GM23338 (cell line): ENCODE data around the gene TRAF7. TPM values are rescaled to one million over a fixed set of nuclear protein-coding genes. Genes with fewer than 3 reads are reported as not detected.

Experiments
- ATAC-seq: fragments of 200-7000 bp; cut with Tn5 transposase; 3 replicates; pipeline ENCODE4 v1.9.1; 2020
- DNase-seq: peaks from one replicate; pipeline ENCODE4 v3.0.0-alpha.2; 2015; ENCODE audit warnings: low spot score
- H2AFZ ChIP-seq: fragments of 200-600 bp; sonication (generic); 2 replicates; pipeline ENCODE4 v1.8.0; 2016; ENCODE audit warnings: antibody characterized with exemption, mild to moderate bottlenecking, moderate library complexity
- H3F3A ChIP-seq: fragments of 200-600 bp; sonication (generic); replicated peaks from 2 replicates; pipeline ENCODE4 v1.8.0; 2017; ENCODE audit warnings: antibody characterized with exemption, mixed run types, low read depth
- H3K27ac ChIP-seq: fragments of 200-600 bp; sonication (generic); 2 replicates; pipeline ENCODE4 v1.6.1; 2016; ENCODE audit warnings: low read depth
- H3K27me3 ChIP-seq: fragments of 200-600 bp; sonication (generic); 2 replicates; pipeline ENCODE4 v1.8.0; 2016; ENCODE audit warnings: mild to moderate bottlenecking, mixed run types, moderate library complexity; ENCODE audit not compliant: insufficient read depth
- H3K36me3 ChIP-seq: fragments of 200-600 bp; sonication (generic); 2 replicates; pipeline ENCODE4 v1.8.0; 2016; ENCODE audit warnings: mild to moderate bottlenecking; ENCODE audit not compliant: insufficient read depth
- H3K4me1 ChIP-seq: fragments of 200-600 bp; sonication (generic); 2 replicates; pipeline ENCODE4 v1.8.0; 2016; ENCODE audit warnings: mild to moderate bottlenecking, moderate library complexity; ENCODE audit not compliant: insufficient read depth
- H3K4me2 ChIP-seq: fragments of 200-600 bp; sonication (generic); 2 replicates; pipeline ENCODE4 v1.7.1; 2017; ENCODE audit warnings: mixed run types
- H3K4me3 ChIP-seq: fragments of 200-600 bp; sonication (generic); 2 replicates; pipeline ENCODE4 v1.6.1; 2016; ENCODE audit warnings: mixed run types
- H3K79me2 ChIP-seq: fragments of 200-600 bp; sonication (generic); replicated peaks from 2 replicates; pipeline ENCODE4 v1.8.0; 2017; ENCODE audit warnings: mild to moderate bottlenecking; ENCODE audit not compliant: insufficient read depth
- H3K9me2 ChIP-seq: fragments of 200-600 bp; sonication (generic); 2 replicates; pipeline ENCODE4 v1.8.0; 2017; ENCODE audit not compliant: insufficient read depth
- H4K20me1 ChIP-seq: fragments of 200-600 bp; sonication (generic); replicated peaks from 2 replicates; pipeline ENCODE4 v1.8.0; 2017; ENCODE audit warnings: mild to moderate bottlenecking; ENCODE audit not compliant: insufficient read depth
- H3K27ac Mint-ChIP-seq: 2 replicates; pipeline ENCODE4 v1.8.0; 2020; ENCODE audit warnings: inconsistent platforms, mild to moderate bottlenecking, moderate library complexity, mixed read lengths
- H3K27me3 Mint-ChIP-seq: 3 replicates; pipeline ENCODE4 v1.8.0; 2022; ENCODE audit warnings: low read depth, mild to moderate bottlenecking, moderate library complexity, mixed read lengths, inconsistent platforms; ENCODE audit not compliant: insufficient read depth, poor library complexity
- H3K36me3 Mint-ChIP-seq: 3 replicates; pipeline ENCODE4 v1.8.0; 2021; ENCODE audit warnings: low read depth, mild to moderate bottlenecking, inconsistent platforms, moderate library complexity, mixed read lengths
- H3K4me1 Mint-ChIP-seq: 3 replicates; pipeline ENCODE4 v1.8.0; 2020; ENCODE audit warnings: mild to moderate bottlenecking, inconsistent platforms, mixed read lengths
- H3K4me3 Mint-ChIP-seq: 3 replicates; pipeline ENCODE4 v1.8.0; 2021; ENCODE audit warnings: moderate library complexity, mild to moderate bottlenecking, inconsistent platforms, mixed read lengths
- H3K9me3 Mint-ChIP-seq: 3 replicates; pipeline ENCODE4 v1.8.0; 2020; ENCODE audit warnings: moderate library complexity, mild to moderate bottlenecking, inconsistent platforms, mixed read lengths
- EZH2phosphoT487 ChIP-seq: fragments of 200-600 bp; sonication (generic); IDR thresholded peaks from one replicate; pipeline ENCODE4 v1.8.1; 2018; ENCODE audit warnings: antibody characterized with exemption; ENCODE audit not compliant: unreplicated experiment
- POLR2AphosphoS5 ChIP-seq: IDR thresholded peaks from 2 replicates; pipeline ENCODE4 v1.6.1; 2016; ENCODE audit warnings: antibody characterized with exemption, low read depth
- STAT1 ChIP-seq: IDR thresholded peaks from one replicate; pipeline ENCODE4 v1.6.1; 2016; ENCODE audit warnings: antibody characterized with exemption; ENCODE audit not compliant: unreplicated experiment
- ZNF114 ChIP-seq: fragments of 250-450 bp; sonication (Bioruptor Pico); IDR thresholded peaks from 2 replicates; pipeline ENCODE4 v1.5.0; 2020; ENCODE audit warnings: mild to moderate bottlenecking, moderate library complexity
- polyA plus RNA-seq: library from polyadenylated mRNA; unstranded; fragments of >200 nt; fragmentation: Nextera tagmentation; extraction: Ambion mirVana; gene quantifications from 2 replicates; pipeline ENCODE4 v1.2.1, GENCODE V29; 2016
- total RNA-seq: library from RNA; depleted of rRNA; stranded (reverse); fragments of >200 nt; shearing (Covaris generic); gene quantifications from 2 replicates; pipeline ENCODE4 v1.2.3, GENCODE V29; 2014
- TF ChIP-seq, protein P1 (sequence below), 2 experiments: fragments of 200-600 bp in 1 of 2; sonication (generic) in 1 of 2; conservative IDR thresholded peaks; 2 replicates each; pipeline versions ENCODE4 v1.5.1 to v1.6.1; 2016 to 2017; ENCODE audit warnings: antibody characterized with exemption in 2 of 2, low read depth in 2 of 2, mild to moderate bottlenecking in 2 of 2, moderate library complexity in 1 of 2

Gene TRAF7
- total and polyA plus RNA-seq, 2 experiments from 2014 or later, result 36.4 to 133 TPM

DNA sequence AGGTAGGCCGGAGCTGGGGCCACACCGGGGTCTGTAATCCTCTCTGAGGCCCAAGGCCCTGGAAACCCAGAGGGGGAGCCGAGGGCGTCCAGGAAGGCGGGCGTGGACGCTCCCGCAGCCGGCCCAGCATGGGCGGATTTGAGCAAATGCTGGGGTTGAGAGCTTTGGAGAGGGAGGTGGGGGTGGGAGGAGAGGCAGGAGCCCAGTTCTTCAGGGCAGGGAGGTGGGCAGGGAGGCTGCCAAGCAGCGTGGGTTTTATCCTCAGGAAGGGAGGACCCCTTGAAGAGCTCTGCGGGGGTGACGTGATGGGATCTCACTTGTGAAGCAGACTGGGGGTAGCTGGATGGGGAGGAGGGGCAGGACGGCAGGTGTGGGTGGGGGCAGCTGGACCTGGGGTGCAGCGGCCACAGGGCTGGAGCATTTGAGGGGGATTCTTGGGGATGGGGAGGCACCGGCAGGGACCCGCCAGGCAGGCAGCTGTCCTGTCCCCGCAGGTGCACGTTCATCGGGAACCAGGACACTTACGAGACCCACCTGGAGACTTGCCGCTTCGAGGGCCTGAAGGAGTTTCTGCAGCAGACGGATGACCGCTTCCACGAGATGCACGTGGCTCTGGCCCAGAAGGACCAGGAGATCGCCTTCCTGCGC lies 17.2 kb downstream of the TRAF7 start:
- no peaks in the 10 kb centered on the region for H3K9me3 Mint-ChIP-seq
- no peak overlapping the region for H3K27ac Mint-ChIP-seq
- no peak for ATAC-seq

DNA sequence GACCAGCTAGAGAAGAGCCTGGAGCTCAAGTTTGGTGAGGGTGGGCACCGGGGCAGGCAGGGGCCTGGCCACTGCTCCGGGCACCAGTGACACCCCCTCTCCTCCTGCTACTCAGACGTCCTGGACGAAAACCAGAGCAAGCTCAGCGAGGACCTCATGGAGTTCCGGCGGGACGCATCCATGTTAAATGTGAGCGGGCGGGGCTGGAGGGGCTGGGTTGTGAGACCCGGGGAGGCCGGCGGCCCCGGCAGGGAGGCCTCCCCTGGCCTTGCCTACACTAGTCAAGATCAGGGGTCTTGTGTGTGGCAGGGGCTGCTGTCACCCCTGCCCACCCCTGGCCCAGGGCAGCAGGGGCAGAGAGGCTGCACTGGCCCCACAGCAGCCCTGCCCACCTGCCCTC lies 17.8 kb downstream of the TRAF7 start:
- Mint-ChIP-seq H3K9me3 (no peaks in the 10 kb centered on the region), H3K27ac (no peak overlapping the region), H3K27me3 (peaks cover 14% of the 10 kb centered on the region), H3K36me3 (peaks cover 32% of the 10 kb centered on the region), H3K4me1 (peaks cover 2% of the 10 kb centered on the region; the same call in 1 of the 3 replicates), H3K4me3 (no peak overlapping the region)
- Histone ChIP-seq H3K27ac (no peak overlapping the region), H4K20me1 (no peaks in the 10 kb centered on the region; the same call in 1 of the 2 replicates), H3K4me3 (no peak overlapping the region), H3K79me2 (no peaks in the 10 kb centered on the region; the same call in 1 of the 2 replicates), H3F3A (0 out of 2 replicates have a peak, but pooled peaks cover 19% of the 10 kb centered on the region), H3K36me3 (no peaks in the 10 kb centered on the region; the same call in 1 of the 2 replicates), H3K4me1 (no peaks in the 10 kb centered on the region), H3K9me2 (no peaks in the 10 kb centered on the region), H3K27me3 (no peaks in the 10 kb centered on the region), H3K4me2 (no peak overlapping the region), H2AFZ (no peak overlapping the region)
- TF ChIP-seq, protein P1, sequence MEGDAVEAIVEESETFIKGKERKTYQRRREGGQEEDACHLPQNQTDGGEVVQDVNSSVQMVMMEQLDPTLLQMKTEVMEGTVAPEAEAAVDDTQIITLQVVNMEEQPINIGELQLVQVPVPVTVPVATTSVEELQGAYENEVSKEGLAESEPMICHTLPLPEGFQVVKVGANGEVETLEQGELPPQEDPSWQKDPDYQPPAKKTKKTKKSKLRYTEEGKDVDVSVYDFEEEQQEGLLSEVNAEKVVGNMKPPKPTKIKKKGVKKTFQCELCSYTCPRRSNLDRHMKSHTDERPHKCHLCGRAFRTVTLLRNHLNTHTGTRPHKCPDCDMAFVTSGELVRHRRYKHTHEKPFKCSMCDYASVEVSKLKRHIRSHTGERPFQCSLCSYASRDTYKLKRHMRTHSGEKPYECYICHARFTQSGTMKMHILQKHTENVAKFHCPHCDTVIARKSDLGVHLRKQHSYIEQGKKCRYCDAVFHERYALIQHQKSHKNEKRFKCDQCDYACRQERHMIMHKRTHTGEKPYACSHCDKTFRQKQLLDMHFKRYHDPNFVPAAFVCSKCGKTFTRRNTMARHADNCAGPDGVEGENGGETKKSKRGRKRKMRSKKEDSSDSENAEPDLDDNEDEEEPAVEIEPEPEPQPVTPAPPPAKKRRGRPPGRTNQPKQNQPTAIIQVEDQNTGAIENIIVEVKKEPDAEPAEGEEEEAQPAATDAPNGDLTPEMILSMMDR (conservative IDR thresholded peaks at IDR 0.05; ENCODE audit: low read depth in 2 of 2), result no peak
- no peak for TF ChIP-seq STAT1
- ATAC-seq (no peak), DNase-seq (no peak)

More for the DNA sequence above, 17.2 kb downstream of the TRAF7 start:
- no peak overlapping the region for H3K4me3 Mint-ChIP-seq
- Histone ChIP-seq H3K27me3 (no peaks in the 10 kb centered on the region), H4K20me1 (no peaks in the 10 kb centered on the region; the same call in 1 of the 2 replicates), H3K4me1 (no peaks in the 10 kb centered on the region), H2AFZ (no peak overlapping the region), H3K36me3 (no peaks in the 10 kb centered on the region; the same call in 1 of the 2 replicates), H3K4me2 (no peak overlapping the region), H3F3A (peaks cover 22% of the 10 kb centered on the region; the same call in 1 of the 2 replicates), H3K9me2 (no peaks in the 10 kb centered on the region), H3K4me3 (no peak overlapping the region), H3K79me2 (no peaks in the 10 kb centered on the region; the same call in 1 of the 2 replicates), H3K27ac (no peak overlapping the region)
- H3K36me3 Mint-ChIP-seq, result peaks cover 36% of the 10 kb centered on the region
- peaks cover 2% of the 10 kb centered on the region; the same call in 1 of the 3 replicates for H3K4me1 Mint-ChIP-seq
- no peak for DNase-seq
- no peak for TF ChIP-seq EZH2phosphoT487
- no peak for TF ChIP-seq ZNF114 (CRISPR knock-in tag)
- H3K27me3 Mint-ChIP-seq, result peaks cover 14% of the 10 kb centered on the region

DNA sequence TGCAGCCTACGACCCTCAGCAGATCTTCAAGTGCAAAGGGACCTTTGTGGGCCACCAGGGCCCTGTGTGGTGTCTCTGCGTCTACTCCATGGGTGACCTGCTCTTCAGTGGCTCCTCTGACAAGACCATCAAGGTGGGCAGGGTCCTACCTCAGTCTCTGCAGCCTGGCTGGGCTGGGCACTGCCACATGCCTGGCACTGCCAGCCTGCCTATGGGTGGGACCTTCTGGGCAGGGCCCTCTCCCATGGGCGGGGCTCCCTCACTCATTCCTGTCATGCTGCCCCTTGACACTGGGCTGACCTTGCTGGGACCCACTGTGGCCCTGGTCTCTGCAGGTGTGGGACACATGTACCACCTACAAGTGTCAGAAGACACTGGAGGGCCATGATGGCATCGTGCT lies 18.3 kb downstream of the TRAF7 start:
- Histone ChIP-seq H3K36me3 (no peaks in the 10 kb centered on the region; the same call in 1 of the 2 replicates), H3K4me3 (no peak overlapping the region), H3K4me1 (no peaks in the 10 kb centered on the region), H3K9me2 (no peaks in the 10 kb centered on the region), H3K27me3 (no peaks in the 10 kb centered on the region), H3K27ac (no peak overlapping the region), H2AFZ (no peak overlapping the region), H3F3A (0 out of 2 replicates have a peak, but pooled peaks cover 19% of the 10 kb centered on the region), H3K79me2 (no peaks in the 10 kb centered on the region; the same call in 1 of the 2 replicates), H4K20me1 (no peaks in the 10 kb centered on the region; the same call in 1 of the 2 replicates), H3K4me2 (no peak overlapping the region)
- no peak for TF ChIP-seq POLR2AphosphoS5
- H3K27ac Mint-ChIP-seq, result no peak overlapping the region
- peaks cover 30% of the 10 kb centered on the region for H3K36me3 Mint-ChIP-seq
- peaks cover 16% of the 10 kb centered on the region for H3K27me3 Mint-ChIP-seq
- ATAC-seq (no peak), DNase-seq (no peak)
- no peaks in the 10 kb centered on the region for H3K9me3 Mint-ChIP-seq
- H3K4me3 Mint-ChIP-seq, result no peak overlapping the region
- peaks cover 2% of the 10 kb centered on the region; the same call in 1 of the 3 replicates for H3K4me1 Mint-ChIP-seq
